ENCODE data around the gene PNMT.

Gene PNMT

DNA sequence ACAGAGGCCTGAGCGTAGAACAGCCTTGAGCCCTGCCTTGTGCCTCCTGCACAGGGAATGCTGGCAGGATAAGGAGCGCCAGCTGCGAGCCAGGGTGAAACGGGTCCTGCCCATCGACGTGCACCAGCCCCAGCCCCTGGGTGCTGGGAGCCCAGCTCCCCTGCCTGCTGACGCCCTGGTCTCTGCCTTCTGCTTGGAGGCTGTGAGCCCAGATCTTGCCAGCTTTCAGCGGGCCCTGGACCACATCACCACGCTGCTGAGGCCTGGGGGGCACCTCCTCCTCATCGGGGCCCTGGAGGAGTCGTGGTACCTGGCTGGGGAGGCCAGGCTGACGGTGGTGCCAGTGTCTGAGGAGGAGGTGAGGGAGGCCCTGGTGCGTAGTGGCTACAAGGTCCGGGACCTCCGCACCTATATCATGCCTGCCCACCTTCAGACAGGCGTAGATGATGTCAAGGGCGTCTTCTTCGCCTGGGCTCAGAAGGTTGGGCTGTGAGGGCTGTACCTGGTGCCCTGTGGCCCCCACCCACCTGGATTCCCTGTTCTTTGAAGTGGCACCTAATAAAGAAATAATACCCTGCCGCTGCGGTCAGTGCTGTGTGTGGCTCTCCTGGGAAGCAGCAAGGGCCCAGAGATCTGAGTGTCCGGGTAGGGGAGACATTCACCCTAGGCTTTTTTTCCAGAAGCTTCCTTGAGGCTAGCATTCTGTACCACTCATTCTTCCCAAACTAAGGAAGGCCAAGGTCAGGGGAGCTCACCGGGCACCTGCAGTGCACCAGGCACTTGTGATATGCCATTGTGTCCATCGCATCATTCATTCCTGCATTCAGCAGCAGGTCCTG lies 1.9 kb downstream of the PNMT start:
- DNase-seq (ENCODE audit: low spot score): no peak

DNA sequence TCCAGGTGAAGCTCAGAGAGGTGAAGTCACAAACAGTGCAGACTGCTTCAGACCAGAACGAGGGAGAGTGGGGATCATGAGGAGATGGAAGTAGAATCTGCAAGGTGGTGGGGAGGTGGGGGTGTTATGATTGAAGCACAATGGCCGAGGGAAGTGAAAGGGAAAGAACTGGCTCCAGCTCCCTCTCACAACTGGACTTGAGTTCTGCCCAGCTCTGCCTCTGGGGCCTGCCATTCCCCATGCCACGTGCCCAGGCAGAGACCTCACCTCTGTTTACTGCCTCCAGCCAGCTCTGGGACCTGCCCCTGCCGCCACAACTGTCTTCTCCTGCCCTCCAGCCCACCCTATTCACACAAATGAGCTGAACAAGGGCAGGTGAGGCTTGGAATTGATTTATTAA lies 2.5 kb downstream of the PNMT start:
- DNase-seq (ENCODE audit: low spot score): no peak

DNA sequence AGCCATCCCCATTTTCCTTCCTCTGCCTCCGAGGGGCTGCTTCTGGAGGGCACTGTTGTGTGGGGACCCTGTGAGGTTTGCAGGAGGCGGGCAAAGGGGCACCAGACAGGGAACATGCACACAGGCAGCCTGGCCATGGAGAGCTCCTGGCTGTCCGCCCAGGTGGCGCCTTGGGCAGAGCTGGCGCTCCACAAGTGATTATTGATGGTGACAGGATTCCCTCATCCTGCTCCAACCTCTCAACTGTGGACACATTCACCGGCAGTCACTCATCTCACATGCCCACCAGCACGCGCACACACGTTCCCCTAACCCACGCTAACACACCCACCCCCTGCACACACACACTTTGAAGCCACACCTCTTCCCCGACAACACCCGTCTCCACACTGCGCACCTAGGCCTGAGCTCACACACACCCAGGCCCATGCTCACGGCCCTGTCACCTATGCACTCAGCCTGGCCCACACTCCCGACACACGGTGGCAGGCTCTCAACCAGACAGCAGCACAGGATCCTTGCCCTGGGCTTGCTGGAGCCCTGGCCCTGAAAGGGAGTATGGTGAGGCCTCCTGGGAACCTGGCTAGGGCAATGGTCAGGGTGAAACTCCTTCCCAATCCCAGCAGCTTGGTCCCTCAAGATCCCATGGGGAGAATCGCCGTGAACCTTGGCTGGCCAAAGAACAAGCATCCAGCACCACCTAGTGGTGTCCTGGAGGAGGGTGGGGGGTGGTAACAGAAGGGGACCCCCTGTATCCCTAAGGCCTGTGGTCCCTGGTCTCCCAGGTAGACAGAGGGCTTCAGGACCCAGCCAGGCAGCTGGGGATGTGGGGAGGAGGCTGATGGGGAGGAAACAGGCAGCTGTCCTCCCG lies 3.6 kb downstream of the PNMT start:
- DNase-seq (ENCODE audit: low spot score): peak; percentile 77

DNA sequence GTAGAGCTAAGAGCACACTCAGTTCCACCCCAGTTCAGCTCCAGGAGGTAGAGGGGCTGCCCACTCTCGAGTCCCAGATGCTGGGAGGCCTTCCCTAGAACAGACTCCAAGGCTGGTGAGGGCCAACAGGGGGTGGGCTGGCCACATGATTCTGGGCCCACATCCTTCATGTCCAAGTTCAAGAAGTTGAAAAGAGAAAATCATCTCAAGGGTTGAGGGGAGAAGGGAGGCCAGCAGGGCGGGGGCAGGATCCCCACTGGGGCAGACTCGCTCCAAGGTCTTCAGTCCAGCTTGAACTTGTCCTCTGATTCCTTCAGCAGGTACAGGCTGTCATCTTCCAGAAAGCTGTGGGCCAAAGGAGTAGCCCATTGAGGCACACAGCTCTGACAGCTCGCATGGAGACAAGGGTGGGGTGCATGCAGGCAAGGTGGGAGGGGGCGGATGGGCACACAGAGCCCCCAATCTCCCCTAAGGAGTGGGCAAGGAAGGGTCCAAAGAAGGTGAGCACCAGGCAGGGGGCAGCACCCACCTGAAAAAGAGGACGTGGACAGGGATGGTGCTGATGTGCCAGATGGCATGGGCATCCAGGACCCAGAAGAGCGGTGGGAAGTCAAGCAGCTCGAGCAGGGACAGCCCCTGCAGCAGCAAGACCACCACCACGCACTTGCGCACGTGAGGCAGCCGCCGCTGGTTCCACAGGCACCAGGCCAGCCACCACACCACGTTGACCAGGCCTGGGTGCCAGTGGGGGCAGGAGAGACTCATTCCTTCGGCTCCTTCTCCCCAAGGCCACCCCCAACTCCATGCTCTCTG lies 4.5 kb downstream of the PNMT start:
- DNase-seq (ENCODE audit: low spot score): no peak

DNA sequence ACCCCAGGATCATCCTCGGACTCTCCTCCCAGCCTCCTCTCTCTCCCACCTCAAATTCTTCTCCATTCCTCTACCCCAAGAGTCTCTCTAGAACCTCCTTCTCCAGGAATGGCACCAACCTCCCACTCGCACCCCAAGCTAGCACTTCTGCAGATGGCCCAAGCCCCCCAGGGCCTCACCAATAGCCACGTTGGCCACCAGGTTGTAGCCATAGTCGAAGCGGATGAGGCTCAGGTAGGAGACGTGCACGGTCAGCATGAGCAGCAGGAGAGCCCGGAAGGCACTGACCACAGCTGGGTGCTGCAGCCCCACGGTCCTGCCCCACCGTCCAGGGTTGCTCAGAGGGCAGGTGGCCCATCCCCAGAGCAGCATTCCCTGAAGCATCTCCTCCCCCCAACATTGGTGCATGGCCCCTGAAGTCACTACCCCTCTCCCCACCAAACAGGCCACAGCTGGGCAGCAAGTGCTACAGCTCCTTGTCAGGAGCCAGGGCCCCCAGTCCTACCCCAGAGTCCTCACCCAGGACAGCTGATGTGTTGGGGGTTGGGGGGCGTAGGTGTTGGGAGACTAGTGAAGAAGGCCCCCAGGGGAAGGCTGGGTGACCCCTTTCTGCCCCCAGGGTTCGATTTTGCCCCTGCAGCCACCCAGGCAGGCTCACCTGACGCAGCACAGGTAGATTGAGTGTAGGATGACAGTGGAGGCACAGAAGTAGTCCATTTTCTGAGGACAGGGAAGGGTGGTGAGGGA lies 5.3 kb downstream of the PNMT start:
- no peak for DNase-seq (ENCODE audit: low spot score)

DNA sequence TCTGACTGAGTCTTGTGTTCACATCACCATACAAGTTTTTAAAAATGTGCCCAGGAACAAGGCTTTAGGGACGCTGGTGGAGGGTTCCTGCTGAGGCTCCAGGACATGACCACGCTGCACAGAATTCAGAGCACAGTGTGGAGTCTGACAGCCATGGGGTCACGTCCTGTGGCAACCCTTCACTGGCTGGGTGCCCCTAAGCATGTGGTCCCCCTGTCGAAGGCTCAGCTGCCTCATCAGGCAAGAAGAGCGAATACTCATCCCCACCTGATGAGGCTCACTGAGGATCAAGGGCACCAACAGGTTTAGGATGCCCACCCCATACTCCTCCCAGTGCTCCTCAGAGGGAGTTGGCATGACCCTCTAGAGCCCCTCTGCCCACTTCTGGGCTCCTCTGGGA lies 5.9 kb downstream of the PNMT start:
- no peak for DNase-seq (ENCODE audit: low spot score)

DNA sequence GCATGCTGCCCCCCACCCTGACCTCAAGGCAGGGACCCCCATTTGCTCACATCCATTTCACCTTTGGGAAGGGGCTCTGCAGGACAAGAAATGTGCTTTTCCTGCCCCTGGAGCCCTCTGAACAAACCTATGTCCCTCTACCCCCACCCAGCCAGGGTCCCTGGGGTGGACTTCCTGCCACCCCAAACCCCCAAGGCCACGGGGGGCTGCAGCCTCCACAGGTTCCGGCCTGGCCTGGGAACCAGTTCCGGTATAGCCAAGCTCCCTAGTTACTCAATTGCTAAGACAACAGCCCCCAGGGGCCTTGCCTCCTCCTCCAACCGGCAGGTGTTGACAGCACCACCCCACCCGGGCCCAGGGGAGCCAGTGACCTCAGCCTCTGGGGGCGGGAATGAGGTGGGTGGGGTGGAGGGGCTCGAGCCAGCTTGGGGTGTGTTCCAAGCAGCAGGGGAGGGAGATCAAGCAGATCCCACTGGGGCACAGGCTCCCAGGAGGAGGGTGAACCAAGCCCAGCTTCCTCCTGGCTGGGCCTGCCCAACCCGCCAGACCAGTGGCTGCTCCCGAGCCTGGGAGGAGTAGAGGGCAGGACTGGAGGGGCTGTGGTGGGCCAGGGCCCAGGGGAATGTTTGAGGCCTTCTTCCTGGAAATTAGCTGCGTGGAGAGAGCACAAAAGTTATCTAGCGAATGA lies 6.6 kb downstream of the PNMT start:
- DNase-seq (ENCODE audit: low spot score): no peak

DNA sequence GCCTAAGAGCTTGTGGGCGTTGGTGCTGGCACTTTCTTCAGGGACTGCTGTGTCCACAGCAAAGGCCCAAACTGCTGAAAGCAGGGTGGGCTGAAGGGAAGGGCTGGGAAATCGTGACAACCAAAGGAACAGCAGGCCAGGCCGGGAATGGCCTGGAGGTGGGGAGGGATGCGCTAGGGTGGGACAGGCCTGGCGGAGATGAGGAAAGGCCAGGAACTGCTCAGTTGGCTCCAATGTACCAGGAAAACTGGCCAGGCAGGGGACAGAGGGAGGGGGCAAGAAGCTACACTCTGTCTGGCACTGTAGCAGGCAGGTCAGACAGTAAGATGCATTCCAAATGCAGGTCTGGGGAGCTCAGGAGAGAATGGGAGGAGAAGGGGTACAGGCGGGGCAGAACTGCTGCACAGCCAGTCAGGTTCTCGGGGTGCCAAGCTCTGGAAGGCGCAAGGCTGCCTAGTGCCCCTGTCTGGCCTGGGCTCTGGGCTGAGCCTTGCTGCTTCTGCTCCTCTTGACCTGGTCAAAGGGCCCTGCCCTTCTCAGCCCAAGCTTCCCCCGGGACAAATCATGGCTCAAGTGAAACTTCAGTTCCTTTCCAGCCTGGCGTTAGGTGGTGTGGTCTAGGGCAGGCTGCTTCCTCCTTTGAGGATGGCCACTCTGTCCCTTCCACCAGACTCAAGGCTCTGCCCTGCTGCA lies 7.3 kb downstream of the PNMT start:
- no peak for DNase-seq (ENCODE audit: low spot score)

DNA sequence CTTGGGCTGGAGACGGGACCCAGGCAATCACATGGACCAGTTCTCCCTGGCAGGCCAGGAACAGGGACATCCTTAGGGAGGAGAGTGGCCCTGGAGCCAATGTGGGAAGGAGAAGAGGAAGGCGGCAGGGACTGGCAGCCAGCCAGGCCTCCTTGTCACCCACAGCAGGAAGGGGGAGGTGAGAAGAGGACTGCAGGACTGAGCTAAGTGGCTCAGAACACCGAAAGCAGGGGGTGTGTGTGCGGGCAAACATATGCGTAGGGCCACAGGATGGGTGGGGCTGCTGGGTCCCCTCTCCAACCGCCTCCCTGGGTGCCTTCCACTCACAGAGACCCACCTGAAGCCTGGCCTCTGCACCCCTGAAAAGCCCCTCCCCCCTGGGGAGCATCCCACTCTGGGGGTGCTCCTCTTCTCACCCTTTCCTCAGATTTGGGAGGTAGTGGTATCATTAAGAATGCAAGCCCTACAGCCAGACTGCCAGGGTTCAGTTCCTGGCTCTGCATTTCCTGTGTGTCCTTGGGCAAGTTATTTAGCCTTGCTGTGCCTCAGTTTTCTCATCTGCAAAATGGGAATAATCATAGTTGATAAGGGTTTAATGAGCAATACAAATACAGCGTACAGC lies 8.1 kb downstream of the PNMT start:
- DNase-seq (ENCODE audit: low spot score): no peak

DNA sequence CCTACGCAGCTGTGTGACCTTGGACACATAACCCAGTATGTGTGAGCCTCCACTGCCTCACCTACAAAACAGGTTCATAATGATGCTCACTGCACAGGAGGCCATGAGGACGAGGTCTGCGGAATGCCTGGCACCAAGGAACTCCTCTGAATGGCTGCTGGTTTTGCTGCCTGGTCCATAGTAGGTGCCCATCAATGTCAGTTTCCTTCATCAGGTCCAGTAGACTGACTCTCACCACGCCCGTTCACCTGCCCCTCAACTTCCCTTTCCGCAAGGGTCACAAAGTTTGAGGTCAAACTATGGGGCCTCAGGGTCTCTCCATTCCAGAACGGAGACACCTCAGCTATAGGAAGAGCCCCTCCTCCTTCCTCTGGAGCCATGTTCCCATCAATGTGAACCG lies 8.8 kb downstream of the PNMT start:
- DNase-seq (ENCODE audit: low spot score): no peak

DNA sequence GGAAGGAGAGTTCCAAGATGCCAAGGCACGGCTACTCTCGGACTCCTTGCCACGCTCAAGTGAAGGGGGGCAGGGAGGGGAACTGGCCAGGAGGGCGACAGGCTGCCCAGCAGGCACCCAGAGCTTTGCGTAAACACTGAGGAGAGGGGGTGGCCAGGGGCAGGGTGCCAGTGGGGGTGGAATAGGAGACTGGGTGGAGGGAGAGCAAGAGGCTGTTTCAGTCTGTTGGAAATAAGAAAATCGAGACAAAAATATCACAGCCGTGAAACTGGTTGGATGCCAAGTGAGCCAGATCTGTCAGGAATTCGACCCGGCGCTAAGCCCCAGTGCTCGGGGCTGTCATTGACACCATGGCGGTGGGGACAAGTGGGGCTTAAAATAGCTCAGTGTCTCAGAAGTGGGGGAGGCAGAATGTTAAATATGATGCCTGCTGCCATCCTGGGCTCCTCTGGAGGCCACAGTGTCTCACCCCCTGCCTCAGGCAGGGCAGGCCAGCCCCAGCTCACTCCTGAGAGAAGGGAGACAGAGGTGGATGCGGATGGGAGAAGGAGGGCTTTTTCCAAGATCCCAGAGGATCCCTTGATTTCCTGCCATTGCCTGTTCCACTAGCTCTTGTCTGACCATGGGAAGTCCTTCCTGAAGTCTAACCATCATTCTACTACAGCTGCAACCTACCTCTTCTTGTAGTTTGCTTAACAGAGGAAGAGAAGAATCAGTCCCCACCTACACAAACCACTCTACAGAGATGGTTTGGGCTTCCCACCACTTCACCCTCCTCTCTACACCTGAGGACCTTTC lies 9.5 kb downstream of the PNMT start:
- DNase-seq (ENCODE audit: low spot score): no peak

DNA sequence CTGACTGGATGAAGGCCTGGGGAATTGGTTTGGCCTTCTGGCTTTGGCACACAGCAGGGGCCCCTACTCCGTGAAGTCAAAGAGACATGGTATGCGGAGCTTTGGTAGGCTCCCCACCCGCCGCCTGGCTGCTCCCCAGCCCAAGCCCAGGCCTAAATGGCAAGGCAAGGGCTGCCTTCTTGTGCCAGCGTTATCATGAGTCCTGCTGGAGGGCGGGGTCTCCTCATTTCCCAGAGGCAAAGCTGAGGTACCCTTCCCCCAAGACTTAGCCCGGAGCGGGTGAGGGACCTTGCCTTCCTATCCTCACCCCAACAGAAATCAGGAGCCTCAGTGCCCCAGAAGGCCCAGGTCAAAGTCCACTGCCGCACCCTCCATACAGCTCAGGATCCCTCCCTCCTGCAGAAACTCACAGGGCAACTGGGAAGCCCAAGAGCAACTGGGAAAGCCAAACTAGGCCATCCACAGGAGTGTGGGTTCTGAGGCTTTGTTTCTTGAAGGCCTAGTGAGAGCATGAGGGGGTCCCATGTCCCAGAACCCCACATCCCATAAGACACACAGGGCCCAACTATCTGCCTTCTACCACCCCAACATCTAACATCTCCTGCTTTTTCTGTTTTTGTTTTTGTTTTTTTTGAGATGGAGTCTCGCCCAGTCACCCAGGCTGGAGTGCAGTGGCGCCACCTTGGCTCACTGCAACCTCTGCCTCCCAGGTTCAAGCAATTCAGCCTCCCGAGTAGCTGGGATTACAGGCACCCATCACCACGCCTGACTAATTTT lies 10.3 kb downstream of the PNMT start:
- DNase-seq (ENCODE audit: low spot score): no peak

DNA sequence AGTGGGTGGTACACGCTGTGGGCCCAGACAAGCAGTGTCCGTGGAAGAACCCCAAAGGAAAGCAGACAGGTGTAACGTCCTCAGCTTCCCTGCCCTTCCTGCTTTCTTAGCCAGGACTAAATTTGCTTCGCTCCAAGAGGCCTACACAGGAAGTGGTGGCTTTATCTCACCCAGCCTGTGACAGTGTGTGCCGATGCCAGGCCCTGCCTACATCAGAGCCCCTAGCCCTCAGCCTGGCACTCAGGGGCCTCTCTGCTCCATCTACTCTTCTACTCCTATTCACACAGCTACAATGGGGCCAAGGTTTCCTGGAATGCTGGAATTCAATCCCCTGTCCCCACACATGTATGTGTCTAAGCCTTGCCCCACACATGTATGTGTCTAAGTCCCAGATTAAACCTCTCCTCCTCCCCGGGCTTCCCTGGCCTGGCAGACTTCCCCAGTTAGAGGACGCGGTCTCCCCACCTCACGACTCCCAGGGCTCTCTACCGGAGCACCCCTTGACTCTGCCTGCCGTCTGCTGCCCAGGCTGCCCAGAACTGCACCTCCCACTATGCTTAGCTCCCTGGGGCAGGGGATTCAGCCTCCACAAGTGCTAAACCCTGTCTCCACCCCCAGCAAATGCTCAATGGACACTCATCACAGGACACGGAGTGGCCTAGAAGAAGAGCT lies 11.4 kb downstream of the PNMT start:
- no peak for DNase-seq (ENCODE audit: low spot score)

DNA sequence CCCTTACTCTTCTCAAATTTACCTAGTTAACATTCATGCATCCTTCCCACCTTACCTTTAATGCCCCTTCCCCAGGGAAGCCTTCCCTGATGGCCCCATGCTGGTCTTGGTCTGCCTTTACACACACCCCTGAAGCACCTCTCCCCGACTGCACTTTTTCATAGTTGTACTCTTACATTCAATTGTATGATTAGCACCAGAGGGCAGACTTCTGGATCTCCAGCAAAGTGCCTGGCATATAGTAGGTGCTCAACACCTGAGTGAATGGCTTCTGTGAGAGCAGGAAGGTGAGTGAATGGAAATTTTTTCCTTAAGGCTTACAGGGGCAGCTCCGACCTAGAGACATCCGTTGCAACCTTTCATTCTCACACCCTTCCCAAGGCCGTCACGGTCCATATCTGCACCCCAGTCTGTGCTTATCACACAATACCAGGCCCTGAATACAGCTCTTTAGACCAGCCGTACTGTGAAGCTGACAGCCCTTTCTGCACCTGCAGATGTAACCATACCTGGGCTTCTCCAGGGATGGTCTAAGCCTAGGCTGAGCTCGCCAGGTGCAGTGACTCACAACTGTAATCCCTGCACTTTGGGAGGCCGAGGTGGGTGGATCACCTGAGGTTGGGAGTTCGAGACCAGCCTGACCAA lies 15.2 kb downstream of the PNMT start:
- no peak for DNase-seq (ENCODE audit: low spot score)

DNA sequence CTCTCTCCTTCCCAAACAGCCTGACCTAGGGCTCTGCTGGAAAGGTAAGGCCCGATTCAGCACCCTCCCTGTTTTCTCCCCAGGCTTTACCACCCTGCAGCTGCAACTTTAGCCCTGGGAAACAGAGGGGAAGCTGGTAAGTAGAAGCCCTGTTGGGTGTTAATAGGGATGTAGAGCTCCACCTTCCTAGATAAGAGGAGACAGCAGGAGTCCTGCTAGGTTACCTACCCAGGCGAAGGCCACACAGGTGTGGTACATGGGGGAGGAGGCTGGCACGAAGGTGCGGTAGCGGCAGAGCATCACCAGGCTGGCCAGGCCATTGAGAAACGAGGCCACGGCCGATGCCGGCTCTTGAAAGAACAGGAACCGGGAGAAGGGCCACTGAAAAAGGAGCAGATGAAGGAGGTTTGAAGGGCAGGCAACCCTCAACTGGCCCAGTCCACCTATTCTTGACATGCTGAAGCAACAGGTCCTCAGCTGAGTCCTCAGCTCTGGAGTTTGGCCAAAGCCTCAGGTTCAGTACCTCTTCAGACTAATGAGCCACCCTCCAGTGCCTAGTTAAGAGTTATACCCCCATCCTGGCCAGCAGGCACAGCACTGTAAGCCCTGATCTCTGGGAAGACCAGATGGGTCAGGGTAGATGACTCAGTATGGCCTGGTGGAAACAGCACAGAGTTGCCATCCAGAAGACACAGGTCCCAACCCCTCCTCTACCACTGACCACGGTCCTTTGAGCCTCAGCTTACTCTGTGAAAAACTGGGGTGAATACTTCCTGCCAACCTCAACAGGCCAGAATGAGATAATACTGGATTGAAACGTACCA lies 16.3 kb downstream of the PNMT start:
- DNase-seq (ENCODE audit: low spot score): no peak

DNA sequence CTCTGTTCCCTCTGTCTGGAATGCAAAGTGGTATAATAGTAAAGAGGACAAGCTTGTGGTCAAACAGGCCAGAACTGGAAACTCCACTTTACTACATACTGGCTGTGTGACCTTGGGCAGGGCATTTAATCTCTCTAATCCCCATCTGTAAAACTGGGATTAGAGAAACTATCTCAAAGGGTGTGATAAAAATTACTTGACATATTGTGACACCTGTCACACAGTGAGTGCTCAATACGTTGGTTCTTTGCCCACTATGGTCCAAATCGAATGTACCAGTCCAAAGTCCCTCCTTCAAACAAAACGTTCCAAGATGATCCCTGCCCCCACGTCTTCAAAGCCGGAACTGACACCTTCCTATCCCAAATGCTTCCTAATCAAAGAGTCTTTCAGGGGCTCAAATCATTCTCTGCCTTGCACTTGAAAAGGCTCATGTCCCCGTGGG lies 18.9 kb downstream of the PNMT start:
- DNase-seq (ENCODE audit: low spot score): no peak

Measured in ecto neural progenitor cell (in vitro differentiated cells).